Measurements from ENCODE around the gene DMAC2L.

DNA sequence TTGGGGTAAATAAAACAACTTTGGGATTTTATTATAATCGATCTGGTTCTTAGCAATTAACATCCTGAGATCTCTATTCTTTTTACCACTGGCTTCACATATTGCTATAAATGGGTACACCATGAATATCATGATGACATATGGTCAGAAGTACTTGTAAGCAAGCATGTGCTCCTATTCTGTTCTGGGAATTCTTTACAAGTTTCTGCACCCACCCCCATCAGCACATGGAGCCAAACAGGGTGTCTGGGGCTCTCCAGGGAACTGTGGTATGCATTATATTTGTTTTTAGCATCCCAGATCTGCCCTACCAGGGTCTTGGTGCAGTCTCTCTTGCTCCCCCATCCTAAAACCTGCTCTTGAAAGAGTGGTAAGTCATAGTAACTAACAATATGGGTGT is 31.3 kb downstream of the DMAC2L start:
- TF ChIP-seq, protein P1, sequence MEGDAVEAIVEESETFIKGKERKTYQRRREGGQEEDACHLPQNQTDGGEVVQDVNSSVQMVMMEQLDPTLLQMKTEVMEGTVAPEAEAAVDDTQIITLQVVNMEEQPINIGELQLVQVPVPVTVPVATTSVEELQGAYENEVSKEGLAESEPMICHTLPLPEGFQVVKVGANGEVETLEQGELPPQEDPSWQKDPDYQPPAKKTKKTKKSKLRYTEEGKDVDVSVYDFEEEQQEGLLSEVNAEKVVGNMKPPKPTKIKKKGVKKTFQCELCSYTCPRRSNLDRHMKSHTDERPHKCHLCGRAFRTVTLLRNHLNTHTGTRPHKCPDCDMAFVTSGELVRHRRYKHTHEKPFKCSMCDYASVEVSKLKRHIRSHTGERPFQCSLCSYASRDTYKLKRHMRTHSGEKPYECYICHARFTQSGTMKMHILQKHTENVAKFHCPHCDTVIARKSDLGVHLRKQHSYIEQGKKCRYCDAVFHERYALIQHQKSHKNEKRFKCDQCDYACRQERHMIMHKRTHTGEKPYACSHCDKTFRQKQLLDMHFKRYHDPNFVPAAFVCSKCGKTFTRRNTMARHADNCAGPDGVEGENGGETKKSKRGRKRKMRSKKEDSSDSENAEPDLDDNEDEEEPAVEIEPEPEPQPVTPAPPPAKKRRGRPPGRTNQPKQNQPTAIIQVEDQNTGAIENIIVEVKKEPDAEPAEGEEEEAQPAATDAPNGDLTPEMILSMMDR (IDR thresholded peaks at IDR 0.05), result no peak
- no peak for TF ChIP-seq EZH2 (IDR thresholded peaks at IDR 0.05; ENCODE audit: borderline replicate concordance, insufficient read depth, low read depth, low read length, poor library complexity, severe bottlenecking)
